ENCODE data around the gene MAP3K8. TPM values are rescaled to one million over a fixed set of nuclear protein-coding genes. Genes with fewer than 3 reads are reported as not detected.

The MAP3K8 gene
- total RNA-seq, 4 donors from 2014 or later: 18.7 to 74.2 (median 24.1) TPM

- TF ChIP-seq CTCF (IDR thresholded peaks at IDR 0.05) (no peak), POLR2AphosphoS5 (IDR thresholded peaks at IDR 0.05) (no peak), EP300 (IDR thresholded peaks at IDR 0.05) (no peak), POLR2A (IDR thresholded peaks at IDR 0.05; ENCODE audit: low read depth) (no peak)
- no peak for DNase-seq (ENCODE audit: extremely low spot score)
- no peaks in the 10 kb centered on the region for H3K9me3 ChIP-seq
- WGBS: 83% methylated on average over 4 of the region's 4 CpGs
- intact Hi-C loops (cut with DNase I): loop anchor here (5.0 kb wide), 1 partner anchor 42 kb away; no protein-coding TSS in a partner anchor
- no peaks in the 10 kb centered on the region for H3K36me3 ChIP-seq
- H3K4me3 ChIP-seq: no peak overlapping the region
- no peaks in the 10 kb centered on the region for H3K27me3 ChIP-seq
- peaks cover 16 to 27% (median 20%) of the 10 kb centered on the region in 4 donors for H3K4me1 ChIP-seq
- H3K27ac ChIP-seq (replicated peaks in 1 of 4): no peak overlapping the region
Measured at GRCh38 chr10:30425336-30426075, 8.5 kb upstream of the MAP3K8 start.

GRCh38 chr10:30430544-30431298 lies 3.3 kb upstream of the MAP3K8 start:
- WGBS: 91% methylated on average over 12 of the region's 12 CpGs
- Histone ChIP-seq H3K27me3 (no peaks in the 10 kb centered on the region), H3K36me3 (no peaks in the 10 kb centered on the region), H3K27ac (replicated peaks in 1 of 4) (peak overlapping the region; percentile 29 to 100 (median 98)), H3K4me1 (peaks cover 26 to 39% (median 31%) of the 10 kb centered on the region in 4 donors), H3K9me3 (no peaks in the 10 kb centered on the region), H3K4me3 (no peak overlapping the region)
- intact Hi-C loops (cut with DNase I): no loop called here
- TF ChIP-seq CTCF (IDR thresholded peaks at IDR 0.05) (no peak), POLR2A (IDR thresholded peaks at IDR 0.05; ENCODE audit: low read depth) (no peak), POLR2AphosphoS5 (IDR thresholded peaks at IDR 0.05) (no peak), EP300 (IDR thresholded peaks at IDR 0.05) (no peak)
- no peak for DNase-seq (ENCODE audit: extremely low spot score)

- Histone ChIP-seq H3K27ac (replicated peaks in 1 of 4) (peak overlapping the region; percentile 29 to 100 (median 98)), H3K4me1 (peaks cover 33 to 46% (median 37%) of the 10 kb centered on the region in 4 donors), H3K36me3 (no peaks in the 10 kb centered on the region), H3K9me3 (no peaks in the 10 kb centered on the region), H3K4me3 (peak overlapping the region in 3 of 4 donors; percentile 16 to 31 (median 18)), H3K27me3 (no peaks in the 10 kb centered on the region)
- DNase-seq (ENCODE audit: extremely low spot score): no peak
- intact Hi-C loops (cut with DNase I): no loop called here
- no peak for TF ChIP-seq POLR2A (IDR thresholded peaks at IDR 0.05; ENCODE audit: low read depth)
- TF ChIP-seq CTCF (IDR thresholded peaks at IDR 0.05): no peak
- peak; percentile 28 to 59 for TF ChIP-seq POLR2AphosphoS5 (IDR thresholded peaks at IDR 0.05)
- TF ChIP-seq EP300 (IDR thresholded peaks at IDR 0.05): no peak
- WGBS: 69% methylated on average over 17 of the region's 17 CpGs
Measured at GRCh38 chr10:30431435-30431911, 2.5 kb upstream of the MAP3K8 start.

GRCh38 chr10:30432622-30433305 lies 1.2 kb upstream of the MAP3K8 start:
- TF ChIP-seq POLR2AphosphoS5 (IDR thresholded peaks at IDR 0.05) (no peak), CTCF (IDR thresholded peaks at IDR 0.05) (peak in 1 of 3 experiments; percentile 16)
- no peaks in the 10 kb centered on the region for H3K9me3 ChIP-seq
- H3K36me3 ChIP-seq: peaks cover 0 to 10% (median 0%) of the 10 kb centered on the region in 4 donors
- 45% methylated on average over 34 of the region's 35 CpGs for WGBS
- peak overlapping the region; percentile 97 to 100 (median 99) for H3K27ac ChIP-seq (replicated peaks in 1 of 4)
- H3K4me3 ChIP-seq: peak overlapping the region; percentile 82 to 94 (median 86)
- peaks cover 41 to 53% (median 49%) of the 10 kb centered on the region in 4 donors for H3K4me1 ChIP-seq
- DNase-seq (ENCODE audit: extremely low spot score): no peak
- intact Hi-C loops (cut with DNase I): no loop called here
- H3K27me3 ChIP-seq: no peaks in the 10 kb centered on the region

Data from esophagus muscularis mucosa (tissue), 4 donors.